Activated naive CD4-positive, alpha-beta T cell treated with anti-CD3 and anti-CD28 coated beads for 36 hours (primary cell): Measurements from ENCODE around the gene CEP57L1. TPM values are rescaled to one million over a fixed set of nuclear protein-coding genes. Genes with fewer than 3 reads are reported as not detected.
"Not testable (repeated sequence)": the region's sequence is repeated elsewhere in the genome, so short reads cannot be mapped to it uniquely, and the experiment has no call there.

ENCODE experiments used
- CTCF ChIA-PET: fragments of 350-600 bp; sonication (Branson Sonifier 250); formaldehyde crosslinking; loops from one replicate; lab custom pipeline; 2021; ENCODE audit warnings: antibody characterized with exemption; lab: Charles Lee
- DNase-seq: peaks from one replicate; pipeline ENCODE4 v3.0.0-alpha.2; 2020
- H3K27ac Mint-ChIP-seq: one replicate; pipeline ENCODE4 v1.8.0; 2021; ENCODE audit warnings: mild to moderate bottlenecking, mixed read lengths
- H3K27me3 Mint-ChIP-seq: one replicate; pipeline ENCODE4 v1.8.0; 2021; ENCODE audit warnings: low read depth, mixed read lengths
- H3K36me3 Mint-ChIP-seq: one replicate; pipeline ENCODE4 v1.8.0; 2021; ENCODE audit warnings: low read depth, mixed read lengths
- H3K4me1 Mint-ChIP-seq: one replicate; pipeline ENCODE4 v1.8.0; 2021; ENCODE audit warnings: low read depth, mixed read lengths
- H3K4me3 Mint-ChIP-seq: one replicate; pipeline ENCODE4 v1.8.0; 2021; ENCODE audit warnings: mild to moderate bottlenecking, moderate library complexity, mixed read lengths
- H3K9me3 Mint-ChIP-seq: one replicate; pipeline ENCODE4 v1.8.0; 2021; ENCODE audit warnings: mixed read lengths
- intact Hi-C: fragments of 100-400 bp; cut with micrococcal nuclease; formaldehyde crosslinking; loops from one replicate; pipeline ENCODE4 v1.15.1; 2023
- total RNA-seq, 2 experiments: library from RNA; stranded (reverse); gene quantifications; one replicate each; pipeline ENCODE4 v1.2.3, GENCODE V29; 2021

Gene CEP57L1
- total RNA-seq, 2 experiments from 2014 or later: 33.3 to 33.5 TPM

DNA sequence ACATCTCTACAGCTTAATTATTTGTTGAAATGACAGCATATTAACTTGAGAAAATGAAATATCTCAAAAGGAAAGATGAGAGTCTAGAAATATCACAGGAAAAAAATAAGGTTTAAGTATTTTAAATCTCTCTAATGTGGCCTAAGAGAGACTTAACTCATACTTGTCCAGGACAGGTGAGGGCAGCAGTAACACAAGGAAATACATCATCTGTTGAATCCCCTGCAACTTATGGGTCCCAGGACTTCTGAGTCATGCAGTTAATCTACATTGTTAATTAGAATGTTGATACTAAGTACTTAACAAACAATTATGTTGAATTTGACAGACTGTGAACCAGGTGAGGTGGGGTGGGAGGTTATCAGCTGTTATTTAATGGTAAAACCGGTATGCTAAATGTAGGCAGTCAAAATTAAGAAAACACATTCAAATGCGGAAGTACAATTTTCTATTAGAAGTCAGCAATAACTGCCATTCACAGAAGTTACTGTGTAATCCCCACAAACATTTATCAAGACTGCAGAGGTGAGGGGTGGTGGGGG is 87.9 kb downstream of the CEP57L1 start:
- no peaks in the 10 kb centered on the region for H3K4me1 Mint-ChIP-seq
- DNase-seq: peak; percentile 9
- no peaks in the 10 kb centered on the region for H3K36me3 Mint-ChIP-seq
- no peak overlapping the region for H3K4me3 Mint-ChIP-seq
- CTCF ChIA-PET: interaction anchor here (0.7 to 1.4 kb wide), 3 partner anchors 9 to 200 kb away, joined by 3 to 4 read pairs (median 3); partner anchors contain the start of gene CD164
- H3K27me3 Mint-ChIP-seq: peaks cover 16% of the 10 kb centered on the region
- intact Hi-C loops: loop anchor here (1.0 kb wide), 1 partner anchor 200 kb away; no protein-coding TSS in a partner anchor
- H3K9me3 Mint-ChIP-seq: no peaks in the 10 kb centered on the region
- no peak overlapping the region for H3K27ac Mint-ChIP-seq

DNA sequence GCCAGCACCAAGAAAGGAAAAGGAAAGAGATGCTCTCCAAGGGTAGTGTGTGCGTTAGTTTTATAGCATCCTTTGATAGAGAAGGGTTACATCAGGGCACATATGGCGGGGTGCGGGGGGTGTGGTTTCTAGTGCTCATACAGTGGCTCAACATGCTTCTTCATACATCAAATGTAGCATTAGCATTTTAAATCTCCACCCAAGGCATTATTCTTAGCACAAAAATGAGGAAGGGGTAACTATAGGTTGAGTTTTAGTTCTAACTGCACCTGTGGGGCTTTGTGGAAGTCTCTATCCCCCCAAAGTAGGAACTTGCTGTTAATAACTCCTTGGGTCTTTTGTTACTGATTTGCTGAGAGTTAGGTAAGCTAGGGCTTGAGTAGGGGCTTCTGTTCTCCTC is 89.3 kb downstream of the CEP57L1 start:
- intact Hi-C loops: loop anchor here (5.0 kb wide), 1 partner anchor 343 kb away; no protein-coding TSS in a partner anchor
- CTCF ChIA-PET: interaction anchor here (0.6 to 1.5 kb wide), 2 partner anchors 32 to 199 kb away, joined by 3 to 5 read pairs; no protein-coding TSS in a partner anchor
- Mint-ChIP-seq H3K36me3 (no peaks in the 10 kb centered on the region), H3K27ac (no peak overlapping the region), H3K4me1 (no peaks in the 10 kb centered on the region), H3K9me3 (no peaks in the 10 kb centered on the region), H3K27me3 (peaks cover 16% of the 10 kb centered on the region), H3K4me3 (no peak overlapping the region)
- no peak for DNase-seq

DNA sequence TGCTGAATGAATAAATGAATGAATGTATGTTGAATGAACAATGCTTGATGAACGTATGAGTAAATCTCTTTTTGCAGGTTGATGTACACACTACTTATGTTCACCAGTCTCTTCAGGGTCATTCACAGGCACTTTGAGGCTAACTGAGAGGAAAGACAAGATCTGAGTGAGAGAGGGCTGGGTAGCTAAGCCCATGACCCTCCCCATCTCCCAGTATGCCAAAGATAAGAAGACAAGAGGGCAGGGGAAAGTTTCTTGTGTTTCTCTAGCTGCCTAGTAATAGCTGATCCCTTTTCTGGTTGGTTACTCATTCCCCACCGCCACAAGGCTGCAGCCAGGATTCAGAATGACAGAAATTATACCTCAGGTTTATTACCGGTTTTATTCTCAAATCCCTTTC is 90.7 kb downstream of the CEP57L1 start:
- no peak for DNase-seq
- H3K27ac Mint-ChIP-seq: no peak overlapping the region
- H3K4me1 Mint-ChIP-seq: no peaks in the 10 kb centered on the region
- intact Hi-C loops: loop anchor here (2.0 to 5.0 kb wide), 2 partner anchors 255 to 341 kb away; partner anchors contain the start of genes PPIL6 and SMPD2
- H3K27me3 Mint-ChIP-seq: peaks cover 16% of the 10 kb centered on the region
- H3K4me3 Mint-ChIP-seq: no peak overlapping the region
- CTCF ChIA-PET: interaction anchor here (3.8 kb wide), 1 partner anchor 198 kb away, joined by 86 read pairs; the partner anchor contains the start of gene CD164
- peaks cover 6% of the 10 kb centered on the region for H3K9me3 Mint-ChIP-seq
- peaks cover 1% of the 10 kb centered on the region for H3K36me3 Mint-ChIP-seq

DNA sequence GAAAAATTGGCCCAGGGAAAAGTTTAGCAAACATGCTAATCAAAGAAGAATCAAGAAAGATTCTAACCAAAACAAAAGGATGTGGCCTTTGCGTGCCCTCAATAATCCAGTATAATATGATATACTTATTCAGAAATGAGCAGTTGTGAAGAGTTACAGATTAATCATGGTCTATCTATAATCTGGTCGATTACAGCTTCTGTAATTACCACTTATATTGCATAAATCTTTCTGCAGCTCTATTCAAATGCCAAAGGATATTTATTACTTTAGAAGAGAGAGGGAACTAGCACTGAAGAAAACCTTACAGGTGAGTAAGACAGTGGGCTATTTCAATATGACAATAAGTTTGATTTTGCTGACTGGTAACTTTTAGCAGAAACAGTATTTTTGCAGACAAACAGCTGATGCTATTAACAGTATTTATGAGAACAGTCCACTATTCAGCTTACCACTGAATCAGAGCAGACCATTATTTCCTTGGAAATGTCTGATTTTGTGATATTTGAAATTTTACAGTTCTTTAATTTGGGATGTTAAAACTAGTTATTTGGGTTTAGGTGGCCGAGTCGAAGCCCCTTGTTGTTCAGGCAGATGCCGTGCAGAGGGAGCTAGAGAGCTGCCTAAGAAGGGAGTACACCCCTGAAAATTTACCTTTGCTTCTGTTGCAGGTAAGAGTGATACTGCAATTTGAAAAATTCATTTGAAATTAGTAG is 92.2 kb downstream of the CEP57L1 start:
- no peaks in the 10 kb centered on the region for H3K4me1 Mint-ChIP-seq
- peaks cover 16% of the 10 kb centered on the region for H3K9me3 Mint-ChIP-seq
- CTCF ChIA-PET: interaction anchor here (0.5 to 3.8 kb wide), 27 partner anchors 8 to 856 kb away, joined by 3 to 86 read pairs (median 4); partner anchors contain the start of genes CD164, PPIL6 and SMPD2
- intact Hi-C loops: loop anchor here (1.0 to 5.0 kb wide), 6 partner anchors 49 to 853 kb away; partner anchors contain the start of genes AK9, FIG4, PPIL6 and SMPD2
- DNase-seq: peak; percentile 70
- peaks cover 8% of the 10 kb centered on the region for H3K36me3 Mint-ChIP-seq
- no peak overlapping the region for H3K4me3 Mint-ChIP-seq
- H3K27ac Mint-ChIP-seq: no peak overlapping the region
- H3K27me3 Mint-ChIP-seq: peaks cover 11% of the 10 kb centered on the region

DNA sequence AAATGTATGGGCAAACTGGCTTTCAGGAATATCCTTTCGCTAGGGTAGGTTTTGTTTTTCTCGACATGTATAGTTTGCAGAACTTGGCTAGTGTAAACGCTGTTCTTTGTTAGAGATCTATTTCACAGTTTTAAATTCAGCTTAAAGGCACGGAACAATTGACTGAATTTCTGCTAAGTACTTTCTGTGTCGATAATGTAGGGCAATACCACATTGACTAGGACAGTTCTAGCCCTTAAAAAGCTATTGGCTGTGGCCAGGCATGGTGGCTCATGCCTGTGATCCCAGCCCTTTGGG is 92.8 kb downstream of the CEP57L1 start:
- H3K27me3 Mint-ChIP-seq: peaks cover 11% of the 10 kb centered on the region
- H3K9me3 Mint-ChIP-seq: peaks cover 17% of the 10 kb centered on the region
- no peaks in the 10 kb centered on the region for H3K4me1 Mint-ChIP-seq
- intact Hi-C loops: loop anchor here (1.0 to 5.0 kb wide), 3 partner anchors 195 to 503 kb away; partner anchors contain the start of genes AK9 and FIG4
- no peak overlapping the region for H3K4me3 Mint-ChIP-seq
- H3K36me3 Mint-ChIP-seq: peaks cover 9% of the 10 kb centered on the region
- DNase-seq: no peak
- no peak overlapping the region for H3K27ac Mint-ChIP-seq
- CTCF ChIA-PET: interaction anchor here (0.6 to 3.8 kb wide), 28 partner anchors 9 to 856 kb away, joined by 3 to 86 read pairs (median 4); partner anchors contain the start of genes CD164, PPIL6 and SMPD2

DNA sequence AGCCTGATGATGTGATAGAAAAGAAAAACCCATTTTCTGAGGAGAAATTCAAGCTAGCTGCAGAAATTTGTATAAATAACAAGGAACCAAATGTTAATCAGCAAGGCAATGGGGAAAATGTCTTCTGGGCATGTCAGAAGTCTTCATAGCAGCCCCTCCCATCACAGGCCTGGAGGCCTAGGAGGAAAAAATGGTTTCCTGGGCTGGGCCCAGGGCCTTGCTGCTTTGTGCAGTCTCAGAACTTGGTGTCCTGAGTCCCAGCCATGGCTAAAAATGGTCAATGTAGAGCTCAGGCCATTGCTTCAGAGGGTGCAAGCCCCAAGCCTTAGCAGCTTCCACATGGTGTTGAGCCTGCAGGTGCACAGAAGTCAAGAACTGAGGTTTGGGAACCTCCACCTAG is 96.1 kb downstream of the CEP57L1 start:
- DNase-seq: peak; percentile 9
- CTCF ChIA-PET, H3K27me3 Mint-ChIP-seq, H3K4me3 Mint-ChIP-seq, H3K27ac Mint-ChIP-seq, intact Hi-C loops, H3K36me3 Mint-ChIP-seq, H3K4me1 Mint-ChIP-seq: not testable (repeated sequence)
- H3K9me3 Mint-ChIP-seq: peaks cover 17% of the 10 kb centered on the region

DNA sequence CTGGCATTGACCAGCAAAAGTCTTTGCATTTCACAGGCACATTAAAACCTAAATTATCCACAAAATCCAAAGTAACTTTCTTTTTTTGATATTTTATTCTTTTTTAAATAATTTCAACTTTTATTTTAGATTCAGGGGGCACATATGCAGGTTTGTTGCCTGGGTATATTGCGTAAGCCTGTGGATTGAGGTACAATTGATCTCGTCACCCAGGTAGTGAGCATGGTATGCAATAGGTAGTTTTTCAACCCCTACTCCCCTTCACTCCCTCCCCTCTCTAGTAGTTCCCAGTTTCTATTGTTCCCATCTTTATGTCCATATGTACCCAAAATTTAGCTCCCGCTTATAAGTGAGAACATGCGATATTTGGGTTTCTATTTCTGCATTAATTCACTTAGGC is 97.6 kb downstream of the CEP57L1 start:
- intact Hi-C loops: no loop called here
- H3K27ac Mint-ChIP-seq: no peak overlapping the region
- CTCF ChIA-PET: interaction anchor here (0.6 kb wide), 1 partner anchor 194 kb away, joined by 3 read pairs; no protein-coding TSS in a partner anchor
- peaks cover 17% of the 10 kb centered on the region for H3K9me3 Mint-ChIP-seq
- no peaks in the 10 kb centered on the region for H3K27me3 Mint-ChIP-seq
- H3K4me3 Mint-ChIP-seq: no peak overlapping the region
- DNase-seq: no peak
- peaks cover 9% of the 10 kb centered on the region for H3K36me3 Mint-ChIP-seq
- no peaks in the 10 kb centered on the region for H3K4me1 Mint-ChIP-seq

DNA sequence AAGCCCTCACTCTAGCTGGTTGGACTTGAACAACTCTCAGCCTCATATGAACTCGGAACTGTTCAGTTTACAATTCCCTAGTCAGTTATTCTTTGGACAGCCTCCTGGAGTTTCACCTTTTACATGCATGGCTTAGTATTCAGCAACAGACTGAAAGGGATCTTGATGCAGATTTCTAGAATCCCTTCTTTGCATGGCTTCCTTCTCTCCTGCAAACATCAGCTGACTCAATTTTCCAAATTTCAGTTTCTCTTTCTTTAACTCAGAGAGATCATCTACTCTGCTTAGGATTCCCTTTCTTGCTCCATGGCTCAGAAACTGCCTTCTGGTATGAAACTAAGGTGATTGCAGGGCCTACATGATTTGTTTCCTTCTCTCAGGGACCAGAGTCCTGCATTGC is 99.6 kb downstream of the CEP57L1 start:
- intact Hi-C loops: no loop called here
- Mint-ChIP-seq H3K27ac (no peak overlapping the region), H3K36me3 (peaks cover 9% of the 10 kb centered on the region), H3K27me3 (no peaks in the 10 kb centered on the region), H3K4me3 (no peak overlapping the region), H3K4me1 (no peaks in the 10 kb centered on the region), H3K9me3 (peaks cover 17% of the 10 kb centered on the region)
- CTCF ChIA-PET: interaction anchor here (1.1 kb wide), 1 partner anchor 188 kb away, joined by 4 read pairs; no protein-coding TSS in a partner anchor
- DNase-seq: no peak

DNA sequence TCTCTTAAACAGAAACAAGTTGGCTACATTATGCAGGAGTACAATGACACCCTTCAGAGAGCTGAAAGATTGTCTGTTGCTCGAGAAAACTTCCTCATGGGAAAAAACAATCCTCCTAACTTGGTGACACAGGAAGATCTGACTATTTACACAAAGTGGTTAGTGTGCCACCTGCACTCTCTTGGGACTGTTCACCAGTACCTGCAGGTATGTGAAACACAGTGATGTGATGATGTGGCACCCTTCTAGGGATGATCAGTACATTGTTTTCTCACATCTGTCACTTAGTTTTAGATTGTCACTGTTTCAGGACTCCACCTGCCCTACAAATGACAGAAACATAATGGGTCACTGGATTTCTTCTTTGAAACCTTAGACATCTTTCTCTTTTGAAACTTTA is 101.8 kb downstream of the CEP57L1 start:
- no peak overlapping the region for H3K27ac Mint-ChIP-seq
- peaks cover 5% of the 10 kb centered on the region for H3K9me3 Mint-ChIP-seq
- intact Hi-C loops: no loop called here
- no peaks in the 10 kb centered on the region for H3K4me1 Mint-ChIP-seq
- H3K27me3 Mint-ChIP-seq: no peaks in the 10 kb centered on the region
- no peak overlapping the region for H3K4me3 Mint-ChIP-seq
- no peak for DNase-seq
- peaks cover 4% of the 10 kb centered on the region for H3K36me3 Mint-ChIP-seq
- CTCF ChIA-PET: interaction anchor here (2.4 kb wide), 1 partner anchor 9 kb away, joined by 15 read pairs; no protein-coding TSS in a partner anchor

DNA sequence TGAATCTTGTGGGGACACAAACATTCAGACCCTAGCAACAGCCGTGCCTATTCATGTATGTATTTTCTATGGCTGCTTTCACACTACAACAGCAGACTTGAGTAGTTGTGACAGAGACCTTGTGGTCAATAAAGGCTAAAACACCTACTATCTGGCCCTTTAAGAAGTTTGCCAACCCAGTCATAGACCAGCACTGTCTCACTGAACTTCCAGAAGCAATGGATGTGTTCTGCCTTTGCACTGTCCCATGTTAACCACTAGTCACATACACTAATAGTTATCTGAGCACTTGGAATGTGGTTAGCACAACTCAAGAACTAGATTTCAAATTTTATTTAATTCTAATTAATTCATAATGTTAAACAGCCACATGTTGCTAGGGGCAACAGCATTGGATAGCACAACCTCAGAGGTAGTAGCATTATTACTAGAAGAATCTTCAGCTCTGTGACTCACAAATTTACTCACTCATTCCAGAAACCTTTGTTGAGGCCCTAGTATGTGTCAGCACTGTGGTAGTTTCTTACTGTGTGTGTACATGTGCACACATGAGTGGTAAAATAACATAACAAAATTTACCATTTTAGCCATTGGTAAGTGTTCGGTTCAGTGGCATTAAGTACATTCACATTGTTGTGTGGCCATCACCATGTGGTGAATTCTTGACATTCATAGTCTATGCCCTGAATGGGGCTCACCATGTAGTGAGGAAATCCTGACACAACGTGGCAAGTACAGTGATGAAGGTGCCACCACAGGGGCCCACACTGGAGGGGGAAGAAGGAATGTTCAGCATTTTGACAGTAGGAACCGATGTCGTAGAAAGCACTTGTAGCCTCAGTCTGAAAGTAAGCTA is 107.3 kb downstream of the CEP57L1 start:
- intact Hi-C loops: loop anchor here (1.0 to 5.0 kb wide), 5 partner anchors 172 to 490 kb away; partner anchors contain the start of genes AK9, FIG4 and ZBTB24
- CTCF ChIA-PET: interaction anchor here (1.1 kb wide), 1 partner anchor 180 kb away, joined by 3 read pairs; the partner anchor contains the start of gene CD164

DNA sequence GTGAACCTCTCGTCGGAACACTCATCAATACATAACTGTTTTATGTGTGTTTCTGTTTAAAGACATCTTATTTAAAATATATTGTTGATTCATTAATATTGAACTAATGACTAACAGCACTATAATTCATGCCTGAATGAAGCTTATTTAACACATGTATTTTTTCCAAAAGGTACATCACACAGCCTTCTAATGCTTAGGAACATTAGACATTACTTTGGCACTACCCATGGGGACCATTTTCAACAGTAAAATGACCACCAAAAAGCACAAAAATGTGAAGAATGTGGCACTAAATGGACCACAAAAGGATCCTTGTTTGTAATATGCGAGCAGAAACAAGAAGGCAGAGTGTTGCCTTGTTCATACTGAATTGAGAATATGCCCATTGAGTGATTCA is 109.2 kb downstream of the CEP57L1 start:
- H3K4me1 Mint-ChIP-seq: peaks cover 7% of the 10 kb centered on the region
- DNase-seq: no peak
- intact Hi-C loops: loop anchor here (5.0 kb wide), 1 partner anchor 488 kb away; the partner anchor contains the start of genes AK9 and FIG4
- H3K36me3 Mint-ChIP-seq: no peaks in the 10 kb centered on the region
- no peak overlapping the region for H3K27ac Mint-ChIP-seq
- no peaks in the 10 kb centered on the region for H3K27me3 Mint-ChIP-seq
- no peaks in the 10 kb centered on the region for H3K9me3 Mint-ChIP-seq
- CTCF ChIA-PET: interaction anchor here (1.1 kb wide), 1 partner anchor 16 kb away, joined by 5 read pairs; no protein-coding TSS in a partner anchor
- no peak overlapping the region for H3K4me3 Mint-ChIP-seq

More for the DNA sequence above, 107.3 kb downstream of the CEP57L1 start:
- no peaks in the 10 kb centered on the region for H3K9me3 Mint-ChIP-seq
- H3K4me3 Mint-ChIP-seq: no peak overlapping the region
- H3K36me3 Mint-ChIP-seq: no peaks in the 10 kb centered on the region
- no peak overlapping the region for H3K27ac Mint-ChIP-seq
- H3K4me1 Mint-ChIP-seq: peaks cover 7% of the 10 kb centered on the region
- DNase-seq: peak; percentile 62
- H3K27me3 Mint-ChIP-seq: no peaks in the 10 kb centered on the region
